DMS153 treated with DMSO at 0.1 percent for 48 hours (cell line): ENCODE data around the gene PHACTR4.
A peak's percentile ranks its signal among the peaks of the same experiment; 100 is the strongest.
"Not testable (repeated sequence)": the region's sequence is repeated elsewhere in the genome, so short reads cannot be mapped to it uniquely, and the experiment has no call there.

Experiments
- DNase-seq: peaks from one replicate; lab custom pipeline; 2025; ENCODE audit not compliant: unreplicated experiment; lab: John Stamatoyannopoulos, UW

Gene PHACTR4

GRCh38 chr1:28369371-28370238 lies at the start of gene PHACTR4:
TSS of gene PHACTR4 (plus strand) at chr1:28369740. CDS start at chr1:28407448, 37,708 bp downstream.
- peak; percentile 100 for DNase-seq

GRCh38 chr1:28322194-28322593 lies 47.3 kb upstream of the PHACTR4 start:
- no peak for DNase-seq

GRCh38 chr1:28323720-28324119 lies 45.8 kb upstream of the PHACTR4 start:
- DNase-seq = no peak

- no peak for DNase-seq
Measured at GRCh38 chr1:28326515-28326914, 43.0 kb upstream of the PHACTR4 start.

- no peak for DNase-seq
Measured at GRCh38 chr1:28326984-28327383, 42.6 kb upstream of the PHACTR4 start.

- not testable (repeated sequence) for DNase-seq
Measured at GRCh38 chr1:28327431-28327830, 42.1 kb upstream of the PHACTR4 start.

- DNase-seq = no peak
Measured at GRCh38 chr1:28328228-28328648, 41.3 kb upstream of the PHACTR4 start.

GRCh38 chr1:28329395-28330153 lies 40.0 kb upstream of the PHACTR4 start:
- DNase-seq = no peak

- no peak for DNase-seq
Measured at GRCh38 chr1:28338897-28339296, 30.6 kb upstream of the PHACTR4 start.

GRCh38 chr1:28339551-28339950 lies 30.0 kb upstream of the PHACTR4 start:
- no peak for DNase-seq

GRCh38 chr1:28340221-28340974 lies 29.1 kb upstream of the PHACTR4 start:
- DNase-seq = no peak

GRCh38 chr1:28341591-28341990 lies 27.9 kb upstream of the PHACTR4 start:
- no peak for DNase-seq

GRCh38 chr1:28343405-28343804 lies 26.1 kb upstream of the PHACTR4 start:
- no peak for DNase-seq

- DNase-seq = not testable (repeated sequence)
Measured at GRCh38 chr1:28353248-28353810, 16.2 kb upstream of the PHACTR4 start.

- DNase-seq = no peak
Measured at GRCh38 chr1:28354121-28354520, 15.4 kb upstream of the PHACTR4 start.

- no peak for DNase-seq
Measured at GRCh38 chr1:28358716-28359115, 10.8 kb upstream of the PHACTR4 start.

- DNase-seq = peak; percentile 84
Measured at GRCh38 chr1:28359592-28360239, 9.8 kb upstream of the PHACTR4 start.

GRCh38 chr1:28364888-28365287 lies 4.7 kb upstream of the PHACTR4 start:
- DNase-seq = no peak

GRCh38 chr1:28365864-28366263 lies 3.7 kb upstream of the PHACTR4 start:
- peak; percentile 86 for DNase-seq

- DNase-seq = not testable (repeated sequence)
Measured at GRCh38 chr1:28368608-28369007, 932 bp upstream of the PHACTR4 start.
